T-helper 1 cell treated with Interleukin-12 subunit alpha and Interleukin-12 subunit beta and Interleukin-4 antibody, amounts not matched to agents 30 ng/mL and 1 ng/mL, for 36 hours (primary cell): ENCODE results near the gene LBX1. TPM values are rescaled to one million over a fixed set of nuclear protein-coding genes. Genes with fewer than 3 reads are reported as not detected.

Source experiments
- intact Hi-C: fragments of 100-400 bp; cut with micrococcal nuclease; formaldehyde crosslinking; loops from one replicate; pipeline ENCODE4 v1.15.1; 2024
- total RNA-seq: library from RNA; stranded (reverse); gene quantifications from 2 replicates; pipeline ENCODE4 v1.2.3, GENCODE V29; 2022

The LBX1 gene
- total RNA-seq, 1 donor from 2014 or later: not detected

DNA sequence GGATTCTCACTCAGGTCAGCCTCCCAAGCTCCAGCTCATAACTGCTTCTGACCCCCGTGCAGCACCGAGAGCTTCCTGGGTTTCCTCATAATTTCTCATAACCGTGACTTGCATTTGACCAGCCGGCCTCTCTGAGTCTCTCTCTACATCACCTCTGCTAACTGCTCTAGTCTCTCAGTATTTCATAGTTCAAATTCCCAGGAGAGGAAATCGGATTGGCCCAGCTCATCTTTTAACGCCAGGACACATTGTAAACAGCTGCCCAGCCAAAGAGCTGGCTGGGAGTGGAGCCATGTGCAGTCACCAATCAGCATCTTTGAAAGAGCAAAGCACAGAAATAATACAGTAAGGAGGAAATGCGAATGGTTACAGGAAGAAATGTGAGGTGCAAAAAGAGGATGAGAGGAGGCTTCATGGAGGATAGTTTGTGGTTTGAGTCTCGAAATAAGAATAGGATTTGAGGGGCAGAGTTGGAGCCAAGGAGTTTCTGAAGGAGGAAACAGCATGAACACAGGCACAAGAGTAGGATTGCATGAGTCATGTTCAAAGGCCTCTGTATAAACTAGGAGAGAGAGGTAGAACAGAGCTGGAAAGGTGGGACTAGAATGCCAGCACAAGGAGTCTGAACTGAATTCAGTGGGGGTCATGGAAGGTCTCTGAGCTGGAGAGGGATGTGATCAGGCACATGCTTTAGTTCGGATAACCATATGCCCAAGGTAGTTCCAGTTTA, 15.2 kb upstream of the LBX1 start:
- intact Hi-C loops: no loop called here

DNA sequence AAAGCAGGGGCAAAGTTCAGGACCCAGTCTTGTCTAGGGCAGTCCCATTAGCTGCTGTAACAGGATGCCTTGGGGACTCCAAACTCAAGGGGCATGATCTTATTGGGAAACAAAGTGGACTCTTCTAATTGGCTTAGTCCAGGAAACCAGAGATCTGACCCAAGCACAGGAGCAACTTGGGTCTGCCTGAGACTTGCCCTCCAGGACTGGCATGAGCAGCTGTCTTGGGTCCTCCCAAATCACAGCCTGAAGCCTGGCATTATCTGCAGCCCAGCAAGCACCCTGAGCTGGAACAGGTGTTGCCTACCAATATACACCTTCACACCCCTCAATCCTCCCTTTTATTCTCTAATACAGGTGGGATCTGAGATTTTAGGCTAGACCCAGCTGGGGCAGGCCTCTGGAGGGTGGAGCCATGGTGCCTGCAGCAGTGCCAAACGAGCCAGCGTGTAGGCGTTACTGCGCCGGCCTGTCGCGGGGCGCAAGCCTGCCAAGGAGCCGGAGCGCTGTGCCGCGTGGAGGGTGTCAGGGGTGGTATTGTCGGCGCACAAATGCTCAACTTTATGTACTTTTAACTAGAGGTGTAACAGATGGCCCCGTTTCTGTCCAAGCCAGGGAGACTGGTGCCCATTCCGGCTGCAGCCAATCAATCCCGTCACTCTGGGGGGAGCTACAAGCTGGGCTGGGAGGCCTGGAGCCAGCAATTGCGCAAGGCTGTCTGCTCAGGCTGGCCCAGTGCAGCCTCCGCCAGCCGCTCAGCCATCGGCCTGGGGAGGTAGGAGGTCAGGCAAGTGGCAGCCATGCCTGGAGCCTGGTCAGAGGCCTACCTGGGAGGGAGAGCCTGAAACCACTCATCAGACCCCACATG, 12.8 kb upstream of the LBX1 start:
- intact Hi-C loops: no loop called here

DNA sequence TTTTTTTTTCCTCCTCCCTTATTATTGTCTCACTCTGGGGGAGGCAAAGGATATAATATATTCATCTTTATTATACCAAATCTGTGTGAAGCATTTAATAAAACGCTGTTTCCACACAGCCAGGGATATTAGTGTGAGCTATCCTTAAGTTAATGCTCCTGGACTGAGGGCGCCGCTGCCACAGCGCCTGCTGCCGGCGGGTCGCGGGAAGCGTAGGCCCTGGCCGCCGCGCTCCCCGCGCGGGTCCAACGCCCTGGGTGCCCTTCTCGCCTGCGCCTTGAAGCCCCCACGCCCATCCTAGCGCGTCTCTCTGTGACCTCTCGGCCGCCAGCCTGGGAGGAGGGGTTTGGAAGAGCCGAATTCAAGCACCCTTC, 9.5 kb upstream of the LBX1 start:
- intact Hi-C loops: loop anchor here (1.0 kb wide), 1 partner anchor 24 kb away; no protein-coding TSS in a partner anchor

DNA sequence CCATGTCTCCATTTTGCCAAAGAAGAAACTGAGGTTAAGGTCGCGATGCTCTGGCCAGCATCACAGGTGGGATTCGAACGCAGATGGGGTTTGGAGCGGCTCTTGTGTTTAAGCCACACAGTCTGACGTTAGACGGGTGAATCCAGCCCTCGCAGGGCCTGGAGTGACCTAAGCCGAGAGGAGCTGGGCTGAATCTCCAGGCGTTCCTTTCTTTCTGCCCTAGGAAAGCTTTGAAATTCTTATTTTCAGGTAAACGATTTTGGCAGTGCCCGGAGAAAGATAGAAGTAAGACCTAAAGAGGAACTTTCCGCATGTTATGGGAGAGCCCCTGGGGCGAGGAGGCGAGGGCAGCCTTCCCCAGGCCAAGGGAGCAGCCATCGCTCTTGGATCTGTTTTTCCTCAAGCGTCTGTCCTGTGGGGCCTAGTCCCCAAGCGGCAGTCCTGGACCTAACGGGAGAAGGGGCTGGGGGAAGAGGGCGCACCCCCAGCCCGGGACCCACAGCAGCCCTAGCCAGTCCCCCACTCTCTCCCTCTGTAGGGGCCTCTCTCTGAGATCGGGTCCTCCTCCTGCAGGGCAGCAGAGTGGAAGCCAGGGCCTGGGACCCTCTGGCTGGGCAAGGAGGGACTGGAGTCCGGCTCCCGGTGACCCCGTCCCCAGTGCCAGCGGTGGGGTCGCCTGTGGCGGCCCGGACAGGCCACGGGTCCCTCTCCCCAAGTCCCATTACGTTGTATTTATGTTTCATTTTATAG, 8.9 kb upstream of the LBX1 start:
- intact Hi-C loops: loop anchor here (1.0 kb wide), 1 partner anchor 24 kb away; no protein-coding TSS in a partner anchor

DNA sequence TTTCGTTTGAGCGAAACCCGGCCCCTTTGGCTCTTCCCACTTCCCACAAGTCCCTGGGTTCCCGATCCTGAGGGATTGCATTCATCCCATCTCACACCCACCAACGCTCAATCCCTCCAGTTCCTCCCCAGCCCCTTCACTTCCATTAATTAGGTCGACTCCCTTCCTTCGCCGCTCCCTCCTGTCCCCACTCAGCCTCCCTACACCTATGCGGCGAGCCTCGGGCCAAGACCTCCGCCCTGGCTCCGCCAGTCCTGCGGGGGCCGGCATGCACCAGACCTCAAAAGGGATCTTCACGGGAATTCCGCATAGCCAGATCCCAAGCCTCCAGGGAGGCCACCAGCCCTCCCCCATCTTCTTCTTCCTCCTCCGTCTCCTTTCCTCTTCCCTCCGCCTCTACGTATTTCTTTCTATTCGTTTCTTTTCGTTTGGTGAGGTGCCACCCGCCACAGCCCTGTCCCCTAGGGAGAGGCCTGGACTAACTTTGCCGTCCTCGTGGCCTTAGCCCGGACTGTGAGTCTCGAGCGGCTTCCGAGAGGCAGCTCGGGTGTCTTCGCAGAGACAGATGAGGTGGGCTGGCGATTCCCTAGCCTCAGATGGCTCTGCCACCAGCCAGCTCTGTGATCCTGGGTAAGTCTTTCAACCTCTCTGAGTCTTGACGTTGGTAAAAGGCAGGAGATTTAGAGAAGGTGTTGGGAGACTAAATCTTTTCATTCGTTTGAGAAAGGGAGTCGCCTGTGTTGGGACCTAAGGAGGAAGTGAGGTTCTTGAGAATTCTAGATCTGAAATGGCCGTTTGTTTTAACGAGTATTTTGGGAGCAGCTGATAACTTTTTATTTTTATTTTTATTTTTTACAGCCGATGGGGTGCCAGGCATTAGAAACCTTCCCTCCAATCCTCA, 8.1 kb upstream of the LBX1 start:
- intact Hi-C loops: no loop called here

DNA sequence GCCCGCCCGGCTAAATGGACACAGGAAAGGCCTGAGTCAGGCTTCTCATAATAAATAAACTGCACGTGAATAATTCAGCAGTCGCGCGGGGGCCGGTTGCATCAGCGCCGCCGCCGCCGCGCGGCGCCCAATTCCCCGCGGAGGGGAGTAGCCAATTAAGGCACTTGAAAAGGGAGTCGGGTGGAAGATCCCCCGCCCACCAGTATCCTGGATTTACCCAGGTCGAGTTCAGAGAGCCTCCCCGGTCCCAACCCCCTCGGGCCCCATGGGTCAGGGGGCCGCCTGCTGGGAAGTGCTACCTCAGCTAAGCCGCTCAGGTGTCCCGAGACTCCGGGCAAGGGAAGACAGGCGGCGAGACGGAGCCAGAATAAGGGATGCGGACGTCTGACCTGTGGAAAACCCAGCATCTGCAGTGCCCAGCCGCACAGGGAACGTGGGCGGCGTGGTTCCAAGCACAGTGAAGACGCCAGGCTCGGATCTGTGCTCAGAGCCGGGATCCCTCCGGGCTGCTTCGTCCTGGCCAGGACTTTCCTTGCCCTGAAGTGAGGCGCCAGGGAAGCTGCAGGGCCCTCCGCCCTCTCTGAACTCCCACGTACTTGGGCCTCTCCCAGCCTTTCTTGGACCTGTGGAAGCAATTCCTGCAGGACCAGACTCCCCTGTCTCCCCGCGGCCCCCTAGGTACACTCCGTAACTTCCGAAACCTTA, 7.3 kb upstream of the LBX1 start:
- intact Hi-C loops: no loop called here

DNA sequence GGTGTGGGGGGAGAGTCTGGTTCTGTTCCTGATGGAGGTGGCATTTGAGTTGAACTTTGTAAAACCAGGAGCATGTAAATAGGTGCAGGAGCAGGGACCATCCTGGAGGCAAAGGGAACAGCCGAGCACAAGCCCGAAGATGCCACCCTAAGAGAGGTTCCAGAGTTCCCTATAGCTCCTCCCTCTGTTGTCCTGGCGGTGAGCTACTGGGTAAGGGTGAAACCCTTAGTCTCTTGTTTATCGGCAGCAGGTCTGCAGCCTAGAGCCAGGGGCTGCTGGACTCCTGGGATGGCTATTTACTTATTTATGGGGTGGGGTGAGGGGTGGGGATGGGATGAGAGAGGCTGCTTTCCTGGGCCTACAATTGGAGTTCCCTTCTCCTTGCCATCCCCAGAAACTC, 6.5 kb upstream of the LBX1 start:
- intact Hi-C loops: no loop called here

DNA sequence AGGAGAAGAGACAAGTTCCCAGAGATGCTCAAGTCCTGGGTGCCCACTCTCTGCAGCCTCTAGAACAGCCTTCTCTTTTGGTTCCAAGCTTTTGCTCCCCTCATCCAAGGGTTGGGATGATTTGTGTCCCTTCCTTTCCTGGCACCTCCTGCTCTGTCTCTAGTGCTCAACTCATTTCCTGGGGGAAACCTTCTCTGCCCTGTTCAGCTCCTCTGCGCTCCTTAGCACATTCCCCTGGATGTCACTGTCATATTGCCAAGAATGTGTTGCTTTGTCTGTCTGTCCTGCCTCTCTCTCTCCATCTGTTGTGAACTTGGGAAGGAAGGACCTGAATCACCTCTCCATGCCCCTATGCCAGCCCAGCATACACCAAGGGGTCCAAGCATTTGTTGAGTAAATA, 5.1 kb upstream of the LBX1 start:
- intact Hi-C loops: no loop called here

DNA sequence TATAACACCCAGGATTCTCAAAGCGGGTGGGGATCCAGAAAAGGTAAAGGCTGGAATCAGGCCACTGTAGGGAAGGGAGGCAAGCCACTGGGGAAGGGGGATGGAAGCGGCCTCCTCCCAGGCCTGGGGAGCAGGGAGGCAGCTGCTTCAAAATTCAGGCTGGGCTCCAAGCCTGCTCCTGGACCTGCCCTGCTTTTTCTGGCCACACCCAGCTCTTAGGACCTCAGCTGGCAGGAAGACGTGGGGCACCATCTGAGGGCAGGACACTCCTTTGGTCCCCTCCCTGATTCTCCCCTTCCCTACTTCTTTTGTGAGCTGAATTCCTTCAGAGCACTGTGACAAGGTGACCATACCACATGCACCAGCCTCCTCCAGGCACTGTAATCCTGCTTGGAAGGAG, 4.6 kb upstream of the LBX1 start:
- intact Hi-C loops: no loop called here

DNA sequence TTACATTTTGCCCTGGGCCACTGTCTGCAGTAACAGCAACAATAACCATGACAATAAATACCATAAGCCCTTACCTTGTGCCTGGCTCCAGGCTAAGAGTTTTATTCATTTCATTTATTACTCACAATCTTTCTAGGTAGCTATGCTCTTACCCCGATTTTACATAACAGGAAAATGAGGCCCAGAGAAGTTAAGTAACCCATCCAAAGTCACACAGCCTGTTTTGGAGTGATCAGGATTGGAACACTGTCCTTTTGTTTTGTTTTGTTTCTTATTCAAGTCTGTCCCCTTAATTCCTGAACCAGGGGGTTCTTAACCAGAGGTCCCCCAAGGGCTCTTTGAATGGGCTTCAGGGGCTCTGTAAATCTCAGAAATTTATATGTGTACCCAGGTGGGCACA, 4.2 kb upstream of the LBX1 start:
- intact Hi-C loops: no loop called here

DNA sequence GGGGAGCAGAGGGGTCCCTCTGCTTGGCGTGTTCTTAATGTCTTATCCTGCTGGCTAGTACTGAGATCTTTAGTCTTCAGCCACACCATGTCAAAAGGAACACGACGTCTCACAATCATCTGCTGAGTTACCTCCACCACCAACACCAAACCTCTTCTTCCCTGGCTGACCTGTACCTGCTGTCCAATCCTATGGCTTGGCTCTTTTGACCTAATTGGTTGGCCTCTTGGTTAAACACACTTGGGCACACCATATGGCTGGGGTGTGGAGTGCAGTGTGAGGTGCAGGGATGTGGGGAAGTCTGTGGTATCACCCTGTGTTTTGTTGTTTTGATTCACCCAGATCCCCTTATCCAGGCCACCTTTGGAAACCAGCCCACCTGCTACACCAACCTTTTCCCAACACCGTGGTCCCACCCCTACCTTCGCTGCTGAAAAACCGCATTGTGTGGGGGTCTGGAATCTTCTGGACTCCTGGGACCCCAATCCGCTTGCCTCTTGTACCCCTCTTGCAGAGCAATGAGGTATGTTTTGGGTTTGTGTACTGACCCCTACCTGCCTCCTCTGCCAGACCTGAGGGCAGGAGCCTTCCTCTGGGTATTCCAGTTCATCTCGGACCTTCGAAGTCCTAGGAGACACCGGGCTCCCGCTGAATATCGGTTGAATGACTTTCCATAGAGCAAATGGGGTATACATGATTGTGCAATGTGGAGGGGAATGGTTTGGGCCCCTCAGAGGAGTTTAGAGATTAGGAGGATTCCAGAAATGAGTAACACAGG, 2.8 kb upstream of the LBX1 start:
- intact Hi-C loops: no loop called here

DNA sequence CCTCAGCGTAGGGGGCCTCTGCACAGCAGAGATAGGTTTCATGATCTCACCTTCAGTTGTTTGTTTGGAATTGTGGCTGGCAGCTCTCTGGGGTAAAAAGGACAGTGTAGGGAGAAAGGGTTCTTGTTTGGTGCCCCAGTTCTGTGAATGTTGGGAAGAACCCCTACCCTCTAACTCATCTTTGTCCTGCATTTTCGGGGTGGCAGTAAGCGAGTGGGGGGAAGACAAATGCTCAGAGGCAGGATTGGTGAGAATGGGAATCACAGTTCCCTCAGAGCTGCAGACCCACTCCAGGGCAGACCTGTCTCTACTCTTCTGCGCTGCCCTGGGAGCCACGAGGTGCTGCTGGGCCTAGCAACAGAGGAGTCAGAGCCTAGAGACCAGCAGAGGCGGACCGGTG, 1.8 kb upstream of the LBX1 start:
- intact Hi-C loops: no loop called here

DNA sequence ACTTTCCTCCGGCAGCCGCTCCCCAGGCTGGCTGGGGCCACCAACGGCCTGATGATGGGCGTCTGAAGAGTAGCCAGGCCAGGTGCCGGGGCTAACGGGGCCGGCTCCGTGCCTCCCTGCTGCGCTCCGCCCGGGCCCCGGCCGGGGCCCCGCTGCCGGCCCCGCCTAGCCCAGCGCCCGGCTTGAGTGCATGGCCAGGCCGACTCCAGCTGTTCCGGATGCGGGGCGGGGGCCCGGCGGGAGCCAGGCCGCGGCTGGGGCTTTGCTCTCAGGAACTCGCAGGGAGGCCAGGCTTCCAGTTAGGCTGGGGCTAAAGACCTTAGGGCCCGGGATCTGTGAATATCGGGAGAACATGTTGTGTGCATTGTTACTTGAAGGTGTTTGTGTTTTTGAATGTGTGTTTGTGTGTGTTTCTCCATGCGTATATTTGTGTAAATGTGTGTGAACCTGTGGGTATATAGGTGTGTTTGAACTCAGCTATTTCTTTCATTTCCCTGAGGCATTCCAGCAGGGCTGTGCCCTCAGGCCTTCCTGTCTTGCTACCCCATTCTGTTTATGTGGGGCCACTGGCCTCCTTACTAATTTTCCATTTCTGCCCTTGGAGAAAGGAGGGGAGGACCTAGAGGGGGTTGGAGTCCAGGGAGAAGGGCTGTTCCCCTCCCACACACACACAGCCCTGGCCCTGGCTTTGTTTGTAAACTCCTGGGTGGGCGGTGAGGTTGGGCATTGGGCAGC, 1.1 kb upstream of the LBX1 start:
- intact Hi-C loops: no loop called here

DNA sequence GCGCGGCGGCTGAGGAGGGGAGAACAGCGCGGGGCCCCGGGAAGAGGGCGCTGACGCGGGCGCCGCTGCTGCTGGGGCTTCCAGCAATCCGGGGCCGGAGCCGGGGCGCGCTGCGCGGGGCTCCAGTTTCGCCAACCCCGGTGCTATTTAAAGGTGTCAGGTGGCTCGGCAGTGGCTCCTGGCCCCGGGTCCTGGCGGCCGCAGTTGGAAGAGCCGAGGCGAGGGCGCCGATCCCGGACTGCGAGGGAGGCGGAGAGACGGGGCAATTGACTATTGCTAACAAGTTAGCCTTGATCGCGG, 347 bp downstream of the LBX1 start:
- intact Hi-C loops: loop anchor here (5.0 to 10.0 kb wide), 4 partner anchors 482 to 1994 kb away; partner anchors contain the start of genes HPSE2, NKX2-3 and PAX2

DNA sequence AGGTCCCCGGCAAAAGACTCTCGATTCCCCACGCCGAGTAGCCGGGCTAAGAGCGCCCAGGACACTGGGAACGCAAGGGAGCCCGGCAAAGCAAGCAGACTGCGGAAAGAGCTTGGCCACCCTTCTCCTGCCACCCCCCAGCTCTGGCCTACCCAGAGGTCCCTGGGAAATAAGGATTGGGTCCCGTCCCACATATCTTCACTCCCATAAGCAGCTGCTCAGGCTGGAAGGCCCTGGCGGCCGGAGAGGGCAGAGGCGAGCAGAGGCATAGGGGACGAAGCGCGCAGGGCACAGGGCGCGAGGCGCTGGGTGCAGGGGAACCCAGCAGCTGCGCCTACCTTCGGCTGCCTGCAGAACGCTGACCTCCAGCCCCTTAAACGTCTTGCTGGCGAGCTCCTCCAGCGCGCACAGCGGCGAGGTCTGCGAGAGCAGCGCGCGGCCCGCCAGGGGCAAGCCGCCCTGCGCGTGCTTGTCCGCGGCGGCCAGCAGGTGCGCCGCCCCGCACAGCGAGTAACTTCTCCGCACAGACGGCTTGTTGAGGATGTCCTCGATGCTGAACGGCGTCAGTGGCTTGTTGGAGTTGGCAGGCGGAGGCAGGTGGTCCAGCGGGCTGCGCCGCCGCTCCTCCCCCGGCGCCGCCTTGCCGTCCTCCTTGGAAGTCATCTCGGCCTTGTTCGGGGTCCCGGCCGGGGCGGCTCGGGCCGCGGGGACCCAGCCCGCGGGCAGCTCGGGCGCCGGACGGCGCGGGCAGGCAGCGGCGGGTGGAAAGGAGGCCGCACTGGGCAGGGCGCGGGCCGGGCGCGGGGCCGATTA, 904 bp downstream of the LBX1 start:
- intact Hi-C loops: loop anchor here (5.0 to 10.0 kb wide), 4 partner anchors 481 to 1994 kb away; partner anchors contain the start of genes HPSE2, NKX2-3 and PAX2

DNA sequence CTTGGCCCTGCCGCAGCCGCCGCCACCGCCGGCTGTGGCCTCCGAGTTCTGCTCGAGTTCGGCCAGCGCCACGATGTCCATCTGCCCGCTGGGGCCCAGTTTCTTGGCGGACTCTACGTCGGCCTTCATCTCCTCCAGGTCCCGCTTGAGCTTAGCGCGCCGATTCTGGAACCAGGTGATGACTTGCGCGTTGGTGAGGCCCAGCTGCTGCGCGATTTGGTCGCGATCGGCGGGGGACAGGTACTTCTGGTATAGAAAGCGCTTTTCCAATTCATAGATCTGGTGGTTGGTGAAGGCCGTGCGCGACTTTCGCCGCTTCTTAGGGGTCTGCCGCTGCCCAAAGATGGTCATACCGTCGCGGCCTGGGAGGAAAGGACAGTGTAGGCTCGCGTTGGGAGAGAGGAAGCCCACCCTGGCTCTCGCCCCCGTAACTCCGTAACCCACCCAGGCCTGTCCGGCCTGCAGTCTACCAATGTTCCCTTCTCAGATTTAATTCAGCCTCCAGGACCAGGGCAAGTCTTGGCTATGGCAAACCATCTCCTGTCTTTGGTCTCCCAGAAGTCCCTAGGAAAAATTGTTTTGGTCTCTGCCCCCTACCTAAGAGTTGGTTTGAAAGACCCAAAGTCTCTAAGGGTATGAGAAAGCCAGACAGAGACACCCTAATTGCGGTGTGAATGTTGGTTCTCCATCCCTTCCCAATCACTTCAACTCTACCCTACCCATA, 1.7 kb downstream of the LBX1 start:
- intact Hi-C loops: loop anchor here (5.0 to 10.0 kb wide), 4 partner anchors 480 to 1993 kb away; partner anchors contain the start of genes HPSE2, NKX2-3 and PAX2
